A673 (cell line): ENCODE results near the gene ADD3. TPM values are rescaled to one million over a fixed set of nuclear protein-coding genes. Genes with fewer than 3 reads are reported as not detected.

ENCODE experiments used
- BruUV-seq: library from RNA; stranded (reverse); fragments of 400-500 nt; replicated peaks from 2 replicates; lab custom pipeline; 2021; lab: Mats Ljungman, UMichigan
- CTCF ChIA-PET: fragments of 300-600 bp; sonication (Branson Sonifier 250); formaldehyde crosslinking; loops from one replicate; lab custom pipeline; 2022; ENCODE audit warnings: antibody characterized with exemption; lab: Charles Lee
- POLR2A ChIA-PET: fragments of 300-600 bp; sonication (Branson Sonifier 250); formaldehyde crosslinking; loops from one replicate; lab custom pipeline; 2022; ENCODE audit warnings: antibody characterized with exemption; ENCODE audit not compliant: low non-redundant PET; lab: Charles Lee
- DNase-seq: peaks from one replicate; pipeline ENCODE4 v3.0.0-alpha.2; 2015; ENCODE audit warnings: low spot score
- H3K27ac ChIP-seq: fragments of 200-600 bp; sonication (generic); 2 replicates; pipeline ENCODE4 v1.5.1; 2016; ENCODE audit warnings: mixed run types, low read depth, mild to moderate bottlenecking, mixed read lengths, antibody characterized with exemption, low read length; ENCODE audit not compliant: poor library complexity, severe bottlenecking
- H3K27me3 ChIP-seq: fragments of 200-600 bp; sonication (generic); replicated peaks from 2 replicates; pipeline ENCODE4 v1.6.1; 2017; ENCODE audit warnings: mixed run types, low read depth, mild to moderate bottlenecking, mixed read lengths, antibody characterized with exemption, low read length; ENCODE audit not compliant: insufficient read depth, poor library complexity
- H3K36me3 ChIP-seq: fragments of 200-600 bp; sonication (generic); 2 replicates; pipeline ENCODE4 v1.6.1; 2016; ENCODE audit warnings: mixed run types, mild to moderate bottlenecking, mixed read lengths, antibody characterized with exemption, low read length; ENCODE audit not compliant: insufficient read depth, poor library complexity, severe bottlenecking
- H3K4me1 ChIP-seq: fragments of 200-600 bp; sonication (generic); 2 replicates; pipeline ENCODE4 v1.6.1; 2017; ENCODE audit warnings: mixed run types, mild to moderate bottlenecking, mixed read lengths, antibody characterized with exemption, low read length; ENCODE audit not compliant: insufficient read depth, poor library complexity, severe bottlenecking
- H3K4me3 ChIP-seq: fragments of 200-600 bp; sonication (generic); 2 replicates; pipeline ENCODE4 v1.5.1; 2016; ENCODE audit warnings: low read depth, mixed run types, mild to moderate bottlenecking, mixed read lengths, low read length; ENCODE audit not compliant: poor library complexity, severe bottlenecking
- H3K9me3 ChIP-seq: fragments of 200-600 bp; sonication (generic); 2 replicates; pipeline ENCODE4 v1.6.1; 2016; ENCODE audit warnings: mixed run types, low read depth, mild to moderate bottlenecking, mixed read lengths, antibody characterized with exemption, low read length; ENCODE audit not compliant: poor library complexity, severe bottlenecking
- CTCF ChIP-seq: fragments of 300-800, 200-600 bp; sonication (generic); conservative IDR thresholded peaks from 2 replicates; pipeline ENCODE4 v1.5.1; 2017; ENCODE audit warnings: low read depth, mild to moderate bottlenecking, antibody characterized with exemption, low read length, moderate library complexity, mixed read lengths
- EZH2 ChIP-seq: fragments of 200-600 bp; sonication (generic); IDR thresholded peaks from 2 replicates; pipeline ENCODE4 v1.6.1; 2017; ENCODE audit warnings: borderline replicate concordance, low read depth, mild to moderate bottlenecking, mixed read lengths, antibody characterized with exemption, low read length; ENCODE audit not compliant: poor library complexity, severe bottlenecking
- intact Hi-C: fragments of 100-400 bp; cut with micrococcal nuclease; formaldehyde crosslinking; loops from one replicate; pipeline ENCODE4 v1.10.0; 2022; ENCODE audit not compliant: unreplicated experiment
- total RNA-seq: library from RNA; stranded (reverse); gene quantifications from 2 replicates; pipeline ENCODE4 v1.2.3, GENCODE V29; 2021

Gene ADD3
- total RNA-seq, 1 experiment from 2014 or later: 82.9 TPM

GRCh38 chr10:109995595-109995994, 12.2 kb upstream of the ADD3 start:
- BruUV-seq: no TSS peak
- Histone ChIP-seq H3K4me3 (no peak overlapping the region), H3K27ac (no peak overlapping the region), H3K27me3 (peaks cover 6% of the 10 kb centered on the region), H3K9me3 (no peaks in the 10 kb centered on the region), H3K36me3 (no peaks in the 10 kb centered on the region), H3K4me1 (peaks cover 33% of the 10 kb centered on the region)
- POLR2A ChIA-PET: no interaction called here
- DNase-seq: no peak
- TF ChIP-seq EZH2 (no peak), CTCF (no peak)
- intact Hi-C loops: no loop called here
- CTCF ChIA-PET: no interaction called here

GRCh38 chr10:109996225-109996624, 11.6 kb upstream of the ADD3 start:
- Histone ChIP-seq H3K27me3 (peaks cover 6% of the 10 kb centered on the region), H3K27ac (no peak overlapping the region), H3K4me1 (peaks cover 33% of the 10 kb centered on the region), H3K4me3 (no peak overlapping the region), H3K36me3 (no peaks in the 10 kb centered on the region), H3K9me3 (no peaks in the 10 kb centered on the region)
- CTCF ChIA-PET: no interaction called here
- no TSS peak for BruUV-seq
- intact Hi-C loops: no loop called here
- DNase-seq: peak; percentile 83
- TF ChIP-seq CTCF (no peak), EZH2 (no peak)
- POLR2A ChIA-PET: no interaction called here

- TF ChIP-seq CTCF (no peak), EZH2 (no peak)
- H3K4me1 ChIP-seq: peaks cover 33% of the 10 kb centered on the region
- no peaks in the 10 kb centered on the region for H3K36me3 ChIP-seq
- intact Hi-C loops: no loop called here
- BruUV-seq: no TSS peak
- H3K4me3 ChIP-seq: no peak overlapping the region
- H3K27ac ChIP-seq: no peak overlapping the region
- POLR2A ChIA-PET: no interaction called here
- peak; percentile 22 for DNase-seq
- H3K27me3 ChIP-seq: peaks cover 3% of the 10 kb centered on the region
- CTCF ChIA-PET: no interaction called here
- no peaks in the 10 kb centered on the region for H3K9me3 ChIP-seq
Measured at GRCh38 chr10:109996766-109997171, 11.0 kb upstream of the ADD3 start.
